WERI-Rb-1 (cell line): ENCODE data around the gene IQCF5.
"Not testable (repeated sequence)": the region's sequence is repeated elsewhere in the genome, so short reads cannot be mapped to it uniquely, and the experiment has no call there.

ENCODE experiments used
- DNase-seq: peaks from one replicate; pipeline ENCODE4 v3.0.0-alpha.2; 2020
- H3K27ac ChIP-seq: fragments of 250-450 bp; sonication (Bioruptor Pico); 2 replicates; pipeline ENCODE4 v1.5.1; 2020; ENCODE audit warnings: mild to moderate bottlenecking, moderate library complexity
- H3K27me3 ChIP-seq: fragments of 250-450 bp; sonication (Bioruptor Pico); 2 replicates; pipeline ENCODE4 v1.5.1; 2021; ENCODE audit warnings: mild to moderate bottlenecking, low read depth, moderate library complexity; ENCODE audit not compliant: insufficient read depth, severe bottlenecking
- H3K36me3 ChIP-seq: fragments of 250-450 bp; sonication (Bioruptor Pico); 2 replicates; pipeline ENCODE4 v1.5.1; 2020; ENCODE audit warnings: mild to moderate bottlenecking, moderate library complexity
- H3K4me3 ChIP-seq: 2 replicates; pipeline ENCODE4 v1.5.1; 2011; ENCODE audit warnings: low read depth, mild to moderate bottlenecking, control low read depth, low read length
- H3K9me3 ChIP-seq: fragments of 250-450 bp; sonication (Bioruptor Pico); 2 replicates; pipeline ENCODE4 v1.5.1; 2021; ENCODE audit warnings: mild to moderate bottlenecking, moderate library complexity; ENCODE audit not compliant: severe bottlenecking
- CTCF ChIP-seq: IDR thresholded peaks from 2 replicates; pipeline ENCODE4 v1.5.1; 2011; ENCODE audit warnings: low read depth, mild to moderate bottlenecking, control low read depth, inconsistent platforms, low read length

IQCF5 gene

GRCh38 chr3:51874411-51874810 lies 990 bp downstream of the IQCF5 start:
- no peak for DNase-seq
- Histone ChIP-seq H3K27me3 (no peaks in the 10 kb centered on the region), H3K36me3 (no peaks in the 10 kb centered on the region), H3K9me3 (no peaks in the 10 kb centered on the region), H3K27ac (no peak overlapping the region), H3K4me3 (no peak overlapping the region)
- no peak for TF ChIP-seq CTCF

GRCh38 chr3:51873876-51874275 lies 1.5 kb downstream of the IQCF5 start:
- Histone ChIP-seq H3K27ac (no peak overlapping the region), H3K4me3 (no peak overlapping the region), H3K36me3 (no peaks in the 10 kb centered on the region), H3K9me3 (no peaks in the 10 kb centered on the region), H3K27me3 (no peaks in the 10 kb centered on the region)
- no peak for TF ChIP-seq CTCF
- no peak for DNase-seq

GRCh38 chr3:51873253-51873766 lies 2.1 kb downstream of the IQCF5 start:
- Histone ChIP-seq H3K4me3 (no peak overlapping the region), H3K27ac (no peak overlapping the region), H3K36me3 (no peaks in the 10 kb centered on the region), H3K9me3 (no peaks in the 10 kb centered on the region), H3K27me3 (no peaks in the 10 kb centered on the region)
- no peak for TF ChIP-seq CTCF
- no peak for DNase-seq

- Histone ChIP-seq H3K27me3 (no peaks in the 10 kb centered on the region), H3K4me3 (no peak overlapping the region), H3K36me3 (no peaks in the 10 kb centered on the region), H3K27ac (no peak overlapping the region), H3K9me3 (no peaks in the 10 kb centered on the region)
- no peak for TF ChIP-seq CTCF
- no peak for DNase-seq
These were observed 6.1 kb downstream of the IQCF5 start for GRCh38 chr3:51869304-51869703.

- H3K9me3 ChIP-seq, H3K4me3 ChIP-seq, H3K27me3 ChIP-seq, H3K27ac ChIP-seq, H3K36me3 ChIP-seq, DNase-seq: not testable (repeated sequence)
These were observed 6.5 kb downstream of the IQCF5 start for GRCh38 chr3:51868896-51869295.

- no peak for TF ChIP-seq CTCF
These were observed 12.5 kb downstream of the IQCF5 start for GRCh38 chr3:51862886-51863285.

More at GRCh38 chr3:51862886-51863285, 12.5 kb downstream of the IQCF5 start:
- no peak for DNase-seq
- Histone ChIP-seq H3K36me3 (no peaks in the 10 kb centered on the region), H3K4me3 (no peak overlapping the region), H3K9me3 (no peaks in the 10 kb centered on the region), H3K27me3 (no peaks in the 10 kb centered on the region), H3K27ac (no peak overlapping the region)
